SJCRH30 (cell line): ENCODE results near the gene GNAO1. TPM values are rescaled to one million over a fixed set of nuclear protein-coding genes. Genes with fewer than 3 reads are reported as not detected.

ENCODE experiments used
- DNase-seq, 2 experiments: peaks; one replicate each; pipeline ENCODE4 v3.0.0-alpha.2; 2015 to 2020
- H3K27ac ChIP-seq: fragments of 250-450 bp; sonication (Bioruptor Pico); 2 replicates; pipeline ENCODE4 v1.5.1; 2020; ENCODE audit warnings: mild to moderate bottlenecking, moderate library complexity
- H3K27me3 ChIP-seq: fragments of 250-450 bp; sonication (Bioruptor Pico); 2 replicates; pipeline ENCODE4 v1.5.1; 2020; ENCODE audit warnings: mild to moderate bottlenecking, moderate library complexity
- H3K36me3 ChIP-seq: fragments of 250-450 bp; sonication (Bioruptor Pico); 2 replicates; pipeline ENCODE4 v1.5.1; 2020; ENCODE audit warnings: mild to moderate bottlenecking, moderate library complexity
- H3K4me1 ChIP-seq: fragments of 250-450 bp; sonication (Bioruptor Pico); 2 replicates; pipeline ENCODE4 v1.5.1; 2020; ENCODE audit warnings: mild to moderate bottlenecking, moderate library complexity
- H3K4me3 ChIP-seq: fragments of 250-450 bp; sonication (Bioruptor Pico); 2 replicates; pipeline ENCODE4 v1.5.1; 2020; ENCODE audit warnings: mild to moderate bottlenecking, moderate library complexity
- H3K9me3 ChIP-seq: fragments of 250-450 bp; sonication (Bioruptor Pico); replicated peaks from 2 replicates; pipeline ENCODE4 v1.5.1; 2020; ENCODE audit warnings: mild to moderate bottlenecking, moderate library complexity
- total RNA-seq: library from RNA; depleted of rRNA; stranded (reverse); fragments of >200 nt; shearing (Covaris generic); gene quantifications from 2 replicates; pipeline ENCODE4 v1.2.3, GENCODE V29; 2014

Gene GNAO1
- total RNA-seq, 1 experiment from 2014 or later, result 2.3 TPM

GRCh38 chr16:56211435-56211981 lies 20.2 kb downstream of the GNAO1 start:
- Histone ChIP-seq H3K36me3 (no peaks in the 10 kb centered on the region), H3K27me3 (no peaks in the 10 kb centered on the region), H3K9me3 (no peaks in the 10 kb centered on the region), H3K4me1 (no peaks in the 10 kb centered on the region), H3K27ac (no peak overlapping the region), H3K4me3 (no peak overlapping the region)
- DNase-seq, result no peak

DNA sequence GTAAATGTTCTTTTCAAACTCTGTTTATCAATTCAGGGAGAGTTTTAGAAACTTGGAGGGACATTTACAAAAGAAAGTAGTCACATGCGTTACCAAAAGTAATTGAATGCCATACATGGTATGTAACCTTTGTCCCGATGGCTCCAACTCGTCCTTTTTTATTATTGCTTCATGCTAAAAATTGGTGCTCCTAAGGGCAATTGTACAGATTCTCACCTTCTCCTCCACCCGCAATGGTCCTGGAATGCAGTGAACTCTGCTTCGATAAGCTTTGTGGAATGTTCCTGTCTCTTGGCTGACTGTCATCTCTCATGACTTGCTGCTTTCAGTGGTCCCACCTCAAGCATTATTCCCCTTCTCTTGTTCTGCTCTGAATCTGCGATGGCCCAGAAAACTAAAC lies 20.9 kb downstream of the GNAO1 start:
- Histone ChIP-seq H3K27me3 (no peaks in the 10 kb centered on the region), H3K4me1 (no peaks in the 10 kb centered on the region), H3K9me3 (no peaks in the 10 kb centered on the region), H3K4me3 (no peak overlapping the region), H3K36me3 (no peaks in the 10 kb centered on the region), H3K27ac (no peak overlapping the region)
- no peak for DNase-seq

GRCh38 chr16:56221995-56222394 lies 30.7 kb downstream of the GNAO1 start:
- no peak overlapping the region for H3K27ac ChIP-seq
- H3K4me3 ChIP-seq, result no peak overlapping the region
- no peaks in the 10 kb centered on the region for H3K9me3 ChIP-seq
- H3K4me1 ChIP-seq, result no peaks in the 10 kb centered on the region
- H3K36me3 ChIP-seq, result no peaks in the 10 kb centered on the region
- DNase-seq, result no peak
- H3K27me3 ChIP-seq, result no peaks in the 10 kb centered on the region

DNA sequence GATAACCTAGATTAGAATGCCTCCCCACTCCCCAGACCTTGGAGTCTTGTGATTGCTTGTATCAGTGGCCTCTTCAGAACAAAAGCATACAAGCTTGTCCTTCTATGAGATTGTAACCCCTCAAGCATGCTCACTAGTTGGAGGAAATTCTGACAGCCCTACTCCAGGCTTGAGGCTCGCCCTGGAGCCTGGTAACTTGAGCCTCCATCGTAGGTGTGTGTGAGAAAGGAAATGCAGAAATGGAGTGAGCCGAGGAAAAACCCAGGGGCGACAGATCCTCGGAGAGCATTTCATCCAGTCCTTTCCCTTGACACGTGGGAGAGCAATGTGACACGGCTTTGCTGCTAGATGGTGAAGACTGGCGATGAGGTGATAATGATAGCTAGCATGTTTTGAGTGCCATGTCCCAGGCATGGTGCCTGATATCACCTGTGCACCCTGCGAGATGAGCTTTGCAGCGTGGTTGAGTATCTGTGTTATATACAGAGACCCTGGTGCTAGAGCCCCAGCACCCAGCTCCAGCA lies 31.2 kb downstream of the GNAO1 start:
- DNase-seq, result no peak
- Histone ChIP-seq H3K4me1 (no peaks in the 10 kb centered on the region), H3K9me3 (no peaks in the 10 kb centered on the region), H3K27me3 (no peaks in the 10 kb centered on the region), H3K4me3 (no peak overlapping the region), H3K27ac (no peak overlapping the region), H3K36me3 (no peaks in the 10 kb centered on the region)

DNA sequence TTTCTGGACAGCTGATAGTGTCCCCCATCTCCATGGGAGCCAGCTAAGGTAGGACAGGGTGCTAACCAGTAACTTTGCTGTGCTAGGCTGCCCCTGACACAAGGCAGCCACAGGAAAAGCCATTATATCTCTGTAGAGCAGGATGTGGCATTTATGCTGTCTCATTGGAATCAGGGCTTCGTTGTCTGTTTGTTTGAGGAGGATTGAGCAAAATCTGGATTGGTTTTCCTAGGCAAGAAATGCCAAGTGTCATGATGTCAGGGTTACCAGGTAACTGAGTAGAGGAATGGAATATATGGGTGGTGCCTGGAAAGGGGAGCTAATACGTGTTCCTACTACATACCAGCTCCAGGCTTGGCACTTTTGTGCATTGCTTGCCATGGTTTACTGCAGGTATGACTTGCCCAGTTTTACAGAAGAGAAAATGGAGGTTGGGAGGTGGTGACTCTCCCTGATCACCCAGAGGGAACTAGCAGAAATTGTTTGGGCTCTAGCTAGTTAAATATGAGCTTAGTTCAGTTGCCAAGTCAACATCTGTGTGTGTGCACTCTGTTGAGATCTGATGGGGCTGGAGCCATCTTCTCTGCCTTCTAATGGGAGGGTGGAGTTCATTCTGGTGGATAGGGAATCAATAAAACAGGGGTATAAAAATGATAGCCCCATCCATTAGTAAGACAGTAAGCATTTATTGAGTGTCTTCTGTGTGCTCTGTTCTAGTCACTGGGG lies 33.9 kb downstream of the GNAO1 start:
- H3K27ac ChIP-seq, result no peak overlapping the region
- H3K4me3 ChIP-seq, result no peak overlapping the region
- DNase-seq, result no peak
- no peaks in the 10 kb centered on the region for H3K27me3 ChIP-seq
- no peaks in the 10 kb centered on the region for H3K9me3 ChIP-seq
- H3K4me1 ChIP-seq, result no peaks in the 10 kb centered on the region
- no peaks in the 10 kb centered on the region for H3K36me3 ChIP-seq

DNA sequence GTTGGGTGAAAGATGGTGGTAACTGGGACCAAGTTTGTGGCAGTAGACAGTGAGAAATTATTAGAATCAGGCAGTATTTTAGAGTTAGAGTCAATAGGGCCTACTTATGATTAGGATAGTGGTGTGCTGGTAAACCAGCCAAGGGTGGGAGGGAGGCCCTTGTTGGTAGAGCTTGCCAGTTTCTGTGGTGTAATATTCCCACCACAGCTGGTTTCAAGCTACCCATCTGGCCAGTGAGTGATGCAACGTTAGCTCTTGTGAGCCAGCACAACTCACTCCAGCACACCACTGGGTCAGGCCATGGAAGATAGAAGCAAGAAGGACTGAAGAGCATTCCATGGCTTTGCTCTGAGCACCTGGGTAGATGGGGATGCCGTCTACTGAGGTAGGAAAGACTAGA lies 34.9 kb downstream of the GNAO1 start:
- H3K36me3 ChIP-seq, result no peaks in the 10 kb centered on the region
- no peaks in the 10 kb centered on the region for H3K27me3 ChIP-seq
- H3K9me3 ChIP-seq, result no peaks in the 10 kb centered on the region
- no peak for DNase-seq
- H3K4me3 ChIP-seq, result no peak overlapping the region
- no peaks in the 10 kb centered on the region for H3K4me1 ChIP-seq
- H3K27ac ChIP-seq, result no peak overlapping the region

DNA sequence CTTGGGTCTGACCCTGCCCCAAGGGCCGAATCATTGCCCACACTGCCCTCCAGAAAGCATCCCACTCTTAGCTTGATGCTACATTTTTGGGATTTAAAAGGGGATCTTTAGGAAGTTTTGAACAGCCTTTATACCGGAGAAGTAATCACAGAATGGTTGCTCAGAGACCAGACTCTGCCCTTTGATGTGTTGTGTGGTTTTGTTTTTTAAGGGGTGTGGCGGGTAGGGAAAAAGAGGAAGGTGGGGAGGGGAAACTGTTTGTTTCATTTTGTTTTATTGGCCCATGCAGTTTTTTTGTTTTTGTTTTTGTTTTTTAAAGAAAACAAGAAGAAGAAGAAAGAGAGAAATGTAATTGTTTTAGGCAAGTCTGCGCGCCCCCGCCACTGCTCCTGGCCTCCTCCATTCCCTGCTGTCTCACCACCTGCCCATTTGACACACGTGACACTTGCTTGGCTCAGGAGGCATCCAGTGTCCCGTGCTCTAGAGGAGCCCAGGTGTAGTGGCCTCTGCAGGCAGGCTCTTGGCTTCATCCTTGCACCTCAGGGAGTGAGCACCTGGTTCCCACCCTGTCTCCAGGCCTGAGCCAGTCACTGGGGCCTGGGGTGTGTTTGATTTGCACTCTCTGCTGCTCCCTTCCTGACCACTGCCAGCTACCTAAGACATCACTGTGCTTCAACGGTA lies 35.7 kb downstream of the GNAO1 start:
- Histone ChIP-seq H3K27me3 (no peaks in the 10 kb centered on the region), H3K4me1 (no peaks in the 10 kb centered on the region), H3K4me3 (no peak overlapping the region), H3K36me3 (no peaks in the 10 kb centered on the region), H3K27ac (no peak overlapping the region), H3K9me3 (no peaks in the 10 kb centered on the region)
- no peak for DNase-seq

DNA sequence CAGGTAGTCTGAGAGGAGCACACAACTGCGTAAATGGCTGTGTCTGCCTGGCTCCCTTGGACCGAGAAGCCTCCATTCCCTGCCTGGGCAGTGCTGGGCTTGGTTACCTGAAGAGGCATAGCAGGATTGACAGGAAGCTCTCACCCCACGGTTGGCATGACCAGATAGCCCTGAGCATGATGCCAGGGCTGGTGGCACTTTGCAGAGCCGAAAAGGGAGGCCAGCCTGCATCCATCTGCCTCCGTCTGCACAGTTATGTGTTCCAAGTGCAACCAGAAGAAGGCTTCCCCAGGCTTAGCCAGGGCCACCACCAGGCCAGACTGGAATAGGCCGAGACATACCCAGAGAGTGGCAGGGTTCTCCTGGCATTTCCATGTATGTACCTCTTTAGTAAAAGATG lies 36.6 kb downstream of the GNAO1 start:
- Histone ChIP-seq H3K4me1 (no peaks in the 10 kb centered on the region), H3K9me3 (no peaks in the 10 kb centered on the region), H3K27me3 (no peaks in the 10 kb centered on the region), H3K4me3 (no peak overlapping the region), H3K27ac (no peak overlapping the region), H3K36me3 (no peaks in the 10 kb centered on the region)
- DNase-seq, result no peak

DNA sequence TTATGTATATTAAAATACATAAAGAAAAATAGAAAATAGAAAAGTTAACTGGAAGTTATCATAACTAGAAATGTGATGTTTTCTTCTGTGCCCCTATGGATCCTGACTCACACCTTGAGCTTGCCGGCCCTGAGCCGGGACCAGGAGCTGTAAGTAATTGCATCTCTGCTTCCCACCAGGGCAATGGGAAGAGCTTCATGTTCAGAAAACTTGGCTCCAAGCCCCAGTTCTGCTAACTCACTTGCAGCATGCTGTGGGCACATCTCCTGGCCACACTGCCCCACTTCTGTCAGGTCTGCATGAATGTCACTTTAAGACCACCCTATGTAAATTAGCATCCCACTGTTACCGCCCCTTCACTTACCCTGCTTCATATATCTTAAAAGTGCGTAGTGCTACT lies 37.2 kb downstream of the GNAO1 start:
- Histone ChIP-seq H3K4me1 (no peaks in the 10 kb centered on the region), H3K27me3 (no peaks in the 10 kb centered on the region), H3K4me3 (no peak overlapping the region), H3K27ac (no peak overlapping the region), H3K9me3 (no peaks in the 10 kb centered on the region), H3K36me3 (no peaks in the 10 kb centered on the region)
- no peak for DNase-seq

DNA sequence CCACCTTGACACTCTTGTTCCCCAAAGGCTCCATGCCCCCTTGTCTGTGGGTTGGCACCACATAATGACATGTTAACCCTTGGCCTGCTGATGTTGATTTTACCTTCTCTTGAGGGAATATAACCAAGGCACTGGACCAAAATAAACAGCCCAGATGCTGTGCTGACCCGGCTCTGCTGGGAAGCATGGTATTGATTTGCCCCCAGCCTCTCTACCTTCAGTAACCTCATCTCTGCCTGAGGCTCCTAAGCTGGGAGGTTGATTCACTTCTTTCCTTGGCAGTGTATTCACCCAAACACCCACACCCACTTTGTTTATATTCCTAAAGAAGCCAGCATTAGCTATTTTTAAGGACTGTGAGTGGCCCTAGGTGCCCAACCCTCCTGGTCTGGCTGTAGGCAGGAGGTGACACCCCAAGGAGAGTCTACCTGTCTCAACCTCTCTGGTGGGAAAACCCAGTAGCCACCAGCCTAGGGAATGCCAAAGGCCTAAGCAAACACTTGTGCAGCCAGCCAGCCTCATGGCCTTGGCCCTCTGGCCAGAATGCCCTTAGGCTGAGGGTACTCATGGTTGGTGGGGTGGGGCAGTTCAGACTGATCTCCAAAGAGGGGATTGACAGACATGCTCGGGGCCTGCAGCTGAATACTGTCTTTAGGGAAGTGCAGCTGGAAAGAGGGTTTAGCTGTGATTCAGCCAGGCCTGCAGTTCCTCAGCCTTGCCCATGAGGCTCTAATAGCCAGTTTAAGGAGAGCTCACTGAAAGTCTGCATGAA lies 42.7 kb downstream of the GNAO1 start:
- no peak for DNase-seq
- no peaks in the 10 kb centered on the region; the same call in 1 of the 2 replicates for H3K9me3 ChIP-seq
- no peak overlapping the region for H3K4me3 ChIP-seq
- no peaks in the 10 kb centered on the region for H3K36me3 ChIP-seq
- no peaks in the 10 kb centered on the region for H3K4me1 ChIP-seq
- H3K27me3 ChIP-seq, result no peaks in the 10 kb centered on the region
- H3K27ac ChIP-seq, result no peak overlapping the region

- no peak overlapping the region for H3K27ac ChIP-seq
- no peaks in the 10 kb centered on the region for H3K27me3 ChIP-seq
- DNase-seq, result no peak
- no peaks in the 10 kb centered on the region for H3K4me1 ChIP-seq
- no peaks in the 10 kb centered on the region; the same call in 1 of the 2 replicates for H3K9me3 ChIP-seq
- no peak overlapping the region for H3K4me3 ChIP-seq
- H3K36me3 ChIP-seq, result no peaks in the 10 kb centered on the region
Measured at GRCh38 chr16:56234737-56235136, 43.4 kb downstream of the GNAO1 start.

DNA sequence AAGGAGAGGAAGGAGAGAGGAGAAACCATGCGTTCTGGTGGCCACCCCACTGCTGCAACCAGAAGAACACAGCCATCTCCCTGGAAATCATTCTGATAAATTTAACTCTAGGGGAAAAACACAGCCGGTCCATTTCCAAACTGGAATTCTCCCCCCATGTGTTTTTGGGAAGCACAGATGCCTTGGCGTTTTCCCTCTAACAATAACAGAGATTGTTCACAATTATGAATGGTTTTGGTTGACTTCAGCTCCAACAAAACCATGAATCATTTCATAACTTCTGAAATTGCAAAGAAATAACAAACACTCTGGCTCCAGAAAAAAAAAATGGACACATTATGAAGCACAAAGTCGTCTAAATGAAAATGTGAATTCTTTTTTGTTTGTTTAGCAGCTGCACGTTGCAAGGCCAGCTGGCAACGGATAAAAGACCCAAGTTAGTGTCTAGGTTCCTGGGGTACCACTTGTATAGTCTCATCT lies 46.2 kb downstream of the GNAO1 start:
- DNase-seq, result no peak
- Histone ChIP-seq H3K4me3 (no peak overlapping the region), H3K36me3 (no peaks in the 10 kb centered on the region), H3K9me3 (no peaks in the 10 kb centered on the region; the same call in 1 of the 2 replicates), H3K27ac (no peak overlapping the region), H3K4me1 (no peaks in the 10 kb centered on the region), H3K27me3 (no peaks in the 10 kb centered on the region)

GRCh38 chr16:56238188-56238587 lies 46.9 kb downstream of the GNAO1 start:
- H3K27ac ChIP-seq, result no peak overlapping the region
- no peaks in the 10 kb centered on the region for H3K36me3 ChIP-seq
- DNase-seq, result no peak
- no peak overlapping the region for H3K4me3 ChIP-seq
- no peaks in the 10 kb centered on the region; the same call in 1 of the 2 replicates for H3K9me3 ChIP-seq
- H3K4me1 ChIP-seq, result no peaks in the 10 kb centered on the region
- H3K27me3 ChIP-seq, result no peaks in the 10 kb centered on the region

DNA sequence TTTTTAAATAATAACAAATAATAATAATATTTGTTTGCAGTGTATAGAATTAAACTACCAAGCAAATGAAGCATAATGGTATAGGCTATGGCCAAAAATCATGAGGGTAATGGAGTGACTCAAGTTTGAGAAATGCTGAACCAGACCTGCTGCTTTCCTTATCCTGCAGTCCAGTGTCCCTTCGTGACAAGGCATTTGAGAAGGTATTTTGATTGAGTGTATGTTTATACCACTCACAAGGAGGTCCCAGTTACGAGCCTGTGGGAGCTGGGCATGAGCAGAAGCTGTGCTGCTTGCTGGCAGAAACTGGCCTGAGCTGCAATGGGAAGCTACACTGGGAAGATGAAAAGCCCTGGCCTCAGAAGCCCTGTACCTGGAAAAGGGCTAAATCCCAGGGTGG lies 50.3 kb downstream of the GNAO1 start:
- Histone ChIP-seq H3K27me3 (no peaks in the 10 kb centered on the region), H3K27ac (no peak overlapping the region), H3K4me3 (no peak overlapping the region), H3K36me3 (no peaks in the 10 kb centered on the region), H3K9me3 (no peaks in the 10 kb centered on the region; the same call in 1 of the 2 replicates), H3K4me1 (no peaks in the 10 kb centered on the region)
- DNase-seq, result no peak

- H3K36me3 ChIP-seq, result no peaks in the 10 kb centered on the region
- H3K4me1 ChIP-seq, result no peaks in the 10 kb centered on the region
- no peaks in the 10 kb centered on the region for H3K27me3 ChIP-seq
- H3K4me3 ChIP-seq, result no peak overlapping the region
- H3K27ac ChIP-seq, result no peak overlapping the region
- DNase-seq, result no peak
- no peaks in the 10 kb centered on the region; the same call in 1 of the 2 replicates for H3K9me3 ChIP-seq
Measured at GRCh38 chr16:56242740-56243139, 51.5 kb downstream of the GNAO1 start.
